Upper lobe of right lung (tissue), 1 donor: Measurements from ENCODE around the gene TTLL11. TPM values are rescaled to one million over a fixed set of nuclear protein-coding genes. Genes with fewer than 3 reads are reported as not detected.

Experiments used
- ATAC-seq: fragments of 200-7000 bp; cut with Tn5 transposase; one replicate; pipeline ENCODE4 v1.9.1; 2020; ENCODE audit warnings: mild to moderate bottlenecking, moderate library complexity
- DNase-seq: peaks from one replicate; pipeline ENCODE4 v3.0.0-alpha.2; 2020
- H3K27ac ChIP-seq: fragments of 200-600 bp; one replicate; pipeline ENCODE4 v1.8.0; 2022
- H3K27me3 ChIP-seq: fragments of 200-600 bp; one replicate; pipeline ENCODE4 v1.8.0; 2022; ENCODE audit warnings: mild to moderate bottlenecking
- H3K36me3 ChIP-seq: fragments of 200-600 bp; one replicate; pipeline ENCODE4 v1.8.0; 2022
- H3K4me1 ChIP-seq: fragments of 200-600 bp; one replicate; pipeline ENCODE4 v1.8.0; 2022
- H3K4me3 ChIP-seq: fragments of 200-600 bp; one replicate; pipeline ENCODE4 v1.8.0; 2022; ENCODE audit warnings: mild to moderate bottlenecking
- H3K9me3 ChIP-seq: fragments of 200-600 bp; one replicate; pipeline ENCODE4 v1.8.0; 2022
- CTCF ChIP-seq: fragments of 200-600 bp; IDR thresholded peaks from one replicate; pipeline ENCODE4 v1.8.0; 2022; ENCODE audit warnings: antibody characterized with exemption
- intact Hi-C: fragments of 100-400 bp; cut with DNase I; formaldehyde crosslinking; loops from one replicate; pipeline ENCODE4 v1.11.0; 2022
- total RNA-seq: library from RNA; stranded (reverse); fragmentation: NEBNext Ultra II Directional; extraction: Animal tissue kit (Norgen Biotek cat#: 25700); gene quantifications from one replicate; pipeline ENCODE4 v1.2.1, GENCODE V29; 2021
- donor health status: DM: no; HTN: yes; CAD: no; lungs with severe emphysema.

Gene TTLL11
- total RNA-seq, 1 donor from 2014 or later: 10.7 TPM

DNA sequence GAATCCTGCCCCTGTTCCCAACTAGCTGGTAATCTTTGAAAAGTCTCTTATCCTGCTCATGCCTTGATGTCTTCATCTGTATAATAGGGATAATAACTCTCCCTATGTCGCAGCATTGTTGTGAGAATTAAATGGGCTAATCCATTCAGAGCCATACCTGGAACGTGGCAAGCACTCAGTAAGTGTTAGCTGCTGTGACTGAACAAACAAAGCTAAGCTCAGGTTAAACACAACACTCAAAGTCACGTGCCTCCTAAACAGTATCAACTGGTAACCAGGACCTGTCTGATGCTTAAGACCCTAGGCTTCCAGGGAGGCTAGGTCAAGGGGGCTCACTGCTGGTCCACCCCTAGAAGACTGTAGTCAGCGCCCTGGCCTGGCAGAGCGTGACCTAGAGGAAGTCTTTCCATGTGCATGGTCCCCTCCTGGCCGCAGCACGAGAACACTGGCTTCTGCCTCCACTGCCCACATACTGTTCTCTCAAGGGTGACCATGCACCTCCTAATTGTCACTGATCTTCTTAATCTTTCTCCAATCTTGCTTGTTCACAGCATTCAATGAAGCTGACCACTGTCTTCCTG, 211.1 kb downstream of the TTLL11 start:
- no peak for DNase-seq
- peak; percentile 71 for ATAC-seq
- Histone ChIP-seq H3K27ac (no peak overlapping the region), H3K4me3 (no peak overlapping the region), H3K36me3 (no peaks in the 10 kb centered on the region), H3K9me3 (no peaks in the 10 kb centered on the region), H3K4me1 (no peaks in the 10 kb centered on the region), H3K27me3 (no peaks in the 10 kb centered on the region)
- TF ChIP-seq CTCF: no peak
- intact Hi-C loops: no loop called here

- Histone ChIP-seq H3K27ac (no peak overlapping the region), H3K9me3 (no peaks in the 10 kb centered on the region), H3K4me3 (no peak overlapping the region), H3K27me3 (no peaks in the 10 kb centered on the region), H3K36me3 (no peaks in the 10 kb centered on the region), H3K4me1 (no peaks in the 10 kb centered on the region)
- ATAC-seq (no peak), DNase-seq (no peak)
- TF ChIP-seq CTCF: no peak
- intact Hi-C loops: no loop called here
Observed at GRCh38 chr9:121880343-121880898, 212.7 kb downstream of the TTLL11 start.

- no peaks in the 10 kb centered on the region for H3K9me3 ChIP-seq
- H3K36me3 ChIP-seq: no peaks in the 10 kb centered on the region
- H3K27me3 ChIP-seq: no peaks in the 10 kb centered on the region
- intact Hi-C loops: no loop called here
- no peak overlapping the region for H3K27ac ChIP-seq
- no peak for TF ChIP-seq CTCF
- no peak overlapping the region for H3K4me3 ChIP-seq
- H3K4me1 ChIP-seq: no peaks in the 10 kb centered on the region
- ATAC-seq (no peak), DNase-seq (no peak)
Observed at GRCh38 chr9:121878271-121878822, 214.8 kb downstream of the TTLL11 start.

GRCh38 chr9:121876658-121877271, 216.3 kb downstream of the TTLL11 start:
- ATAC-seq (peak; percentile 14), DNase-seq (no peak)
- no peaks in the 10 kb centered on the region for H3K9me3 ChIP-seq
- H3K4me1 ChIP-seq: no peaks in the 10 kb centered on the region
- no peaks in the 10 kb centered on the region for H3K36me3 ChIP-seq
- no peak overlapping the region for H3K27ac ChIP-seq
- no peak overlapping the region for H3K4me3 ChIP-seq
- intact Hi-C loops: no loop called here
- H3K27me3 ChIP-seq: no peaks in the 10 kb centered on the region
- no peak for TF ChIP-seq CTCF

DNA sequence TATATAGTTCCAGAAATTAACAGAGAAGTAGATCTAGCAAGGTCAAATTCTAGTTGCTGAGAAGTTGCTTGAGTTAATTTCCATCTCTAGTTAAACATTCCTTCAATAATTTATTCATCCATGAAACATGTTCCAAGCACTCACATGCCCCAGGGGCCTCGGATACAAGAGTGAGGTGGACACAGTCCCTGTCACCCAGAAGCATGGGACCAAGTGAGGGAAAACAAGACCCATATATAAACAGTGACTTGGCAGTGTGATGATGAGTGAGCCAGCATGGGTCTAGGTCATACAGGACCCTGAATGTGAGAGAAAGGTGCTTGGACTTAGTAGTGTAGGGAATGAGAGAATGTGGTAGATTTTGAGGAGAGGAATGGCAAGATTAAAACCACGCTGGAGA, 216.9 kb downstream of the TTLL11 start:
- Histone ChIP-seq H3K27ac (no peak overlapping the region), H3K4me3 (no peak overlapping the region), H3K27me3 (no peaks in the 10 kb centered on the region), H3K9me3 (no peaks in the 10 kb centered on the region), H3K36me3 (no peaks in the 10 kb centered on the region), H3K4me1 (no peaks in the 10 kb centered on the region)
- no peak for TF ChIP-seq CTCF
- DNase-seq (no peak), ATAC-seq (no peak)
- intact Hi-C loops: no loop called here
